Ectodermal cell (in vitro differentiated cells): ENCODE measurements around the gene MYLK.

ENCODE experiments used
- H3K27ac ChIP-seq: 2 replicates; pipeline ENCODE4 v1.7.0; 2013; ENCODE audit warnings: mild to moderate bottlenecking, low read depth, low read length; ENCODE audit not compliant: insufficient read depth, poor library complexity, severe bottlenecking
- H3K27me3 ChIP-seq: 2 replicates; pipeline ENCODE4 v1.7.0; 2013; ENCODE audit warnings: mild to moderate bottlenecking, low read length; ENCODE audit not compliant: insufficient read depth, control insufficient read depth, poor library complexity, severe bottlenecking
- H3K36me3 ChIP-seq: one replicate; pipeline ENCODE4 v1.7.0; 2013; ENCODE audit warnings: low read length; ENCODE audit not compliant: control insufficient read depth, insufficient read depth
- H3K4me1 ChIP-seq: one replicate; pipeline ENCODE4 v1.7.0; 2013; ENCODE audit warnings: low read length; ENCODE audit not compliant: control insufficient read depth, insufficient read depth
- H3K4me3 ChIP-seq: 2 replicates; pipeline ENCODE4 v1.7.0; 2013; ENCODE audit warnings: low read depth, low read length, control low read depth; ENCODE audit not compliant: insufficient read depth
- H3K9me3 ChIP-seq: 2 replicates; pipeline ENCODE4 v1.7.0; 2013; ENCODE audit warnings: mild to moderate bottlenecking, low read length, moderate library complexity; ENCODE audit not compliant: control insufficient read depth
- whole genome bisulfite sequencing, 2 experiments: methylation state at CpG; one replicate each; pipeline ENCODE4 v1.1.7; 2013; ENCODE audit warnings: missing lambda C conversion rate in 2 of 2; 5-methylcytosine and 5-hydroxymethylcytosine counted together

Gene MYLK

GRCh38 chr3:123861081-123861836, 22.9 kb downstream of the MYLK start:
- Histone ChIP-seq H3K4me3 (no peak overlapping the region), H3K9me3 (no peaks in the 10 kb centered on the region), H3K4me1 (no peaks in the 10 kb centered on the region), H3K36me3 (no peaks in the 10 kb centered on the region), H3K27ac (no peak overlapping the region), H3K27me3 (no peaks in the 10 kb centered on the region)
- 94 to 95% methylated on average over 8 of the region's 8 CpGs for WGBS, 2 experiments

- Histone ChIP-seq H3K27me3 (no peaks in the 10 kb centered on the region), H3K4me3 (no peak overlapping the region), H3K36me3 (no peaks in the 10 kb centered on the region), H3K27ac (no peak overlapping the region), H3K4me1 (no peaks in the 10 kb centered on the region), H3K9me3 (no peaks in the 10 kb centered on the region)
- 97 to 98% methylated on average over 1 of the region's 1 CpG for WGBS, 2 experiments
Measured at GRCh38 chr3:123859177-123859576, 25.0 kb downstream of the MYLK start.

DNA sequence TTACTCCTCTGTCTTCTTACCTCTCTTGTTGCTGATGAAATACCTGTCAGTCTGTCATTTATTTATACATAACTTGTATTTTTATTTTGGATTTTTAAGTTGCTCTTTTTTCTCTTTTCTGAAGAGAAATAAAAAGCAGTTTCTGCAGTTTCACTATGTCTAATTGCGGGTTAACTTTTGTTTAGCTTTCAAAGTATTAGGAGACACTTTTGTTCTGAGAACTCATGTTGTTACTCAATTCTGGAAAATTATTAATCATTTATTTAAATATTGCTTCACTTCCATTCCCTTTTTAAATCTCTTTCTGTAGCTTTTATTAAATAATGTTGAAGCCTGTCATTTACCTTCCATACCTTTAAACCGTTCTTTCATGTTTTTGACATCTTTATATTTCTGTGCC, 29.2 kb downstream of the MYLK start:
- Histone ChIP-seq H3K4me1 (no peaks in the 10 kb centered on the region), H3K9me3 (no peaks in the 10 kb centered on the region), H3K36me3 (no peaks in the 10 kb centered on the region), H3K4me3 (no peak overlapping the region), H3K27ac (no peak overlapping the region), H3K27me3 (no peaks in the 10 kb centered on the region)
- 89 to 96% methylated on average over 1 to 2 of the region's 2 CpGs for WGBS, 2 experiments

GRCh38 chr3:123853686-123854372, 30.3 kb downstream of the MYLK start:
- no peak overlapping the region for H3K27ac ChIP-seq
- H3K9me3 ChIP-seq = no peaks in the 10 kb centered on the region
- no peaks in the 10 kb centered on the region for H3K4me1 ChIP-seq
- WGBS, 2 experiments = 96 to 100% methylated on average over 2 of the region's 2 CpGs
- peaks cover 3% of the 10 kb centered on the region for H3K36me3 ChIP-seq
- no peaks in the 10 kb centered on the region for H3K27me3 ChIP-seq
- no peak overlapping the region for H3K4me3 ChIP-seq

DNA sequence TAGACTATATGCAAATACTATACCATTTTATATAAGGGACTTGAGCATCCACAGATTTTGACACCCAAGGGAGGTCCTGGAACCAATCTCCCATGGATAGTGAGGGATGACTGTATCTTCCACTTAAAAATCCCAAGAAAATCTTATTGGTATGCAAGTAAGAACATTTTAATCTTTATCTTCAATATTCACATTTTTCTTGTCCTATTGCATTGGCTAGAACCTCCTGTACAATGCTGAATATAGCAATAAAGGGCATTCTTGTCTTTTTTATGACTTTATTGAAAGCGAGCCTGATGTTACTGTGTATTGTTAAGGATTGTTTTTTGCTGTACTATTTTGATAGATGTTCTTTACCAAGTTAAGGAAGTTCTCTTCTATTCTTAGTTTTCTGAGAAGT, 36.9 kb downstream of the MYLK start:
- H3K27me3 ChIP-seq = no peaks in the 10 kb centered on the region
- 94 to 97% methylated on average over 1 of the region's 1 CpG for WGBS, 2 experiments
- H3K36me3 ChIP-seq = peaks cover 3% of the 10 kb centered on the region
- H3K4me3 ChIP-seq = no peak overlapping the region
- H3K4me1 ChIP-seq = peaks cover 18% of the 10 kb centered on the region
- H3K9me3 ChIP-seq = peaks cover 3% of the 10 kb centered on the region
- no peak overlapping the region for H3K27ac ChIP-seq

DNA sequence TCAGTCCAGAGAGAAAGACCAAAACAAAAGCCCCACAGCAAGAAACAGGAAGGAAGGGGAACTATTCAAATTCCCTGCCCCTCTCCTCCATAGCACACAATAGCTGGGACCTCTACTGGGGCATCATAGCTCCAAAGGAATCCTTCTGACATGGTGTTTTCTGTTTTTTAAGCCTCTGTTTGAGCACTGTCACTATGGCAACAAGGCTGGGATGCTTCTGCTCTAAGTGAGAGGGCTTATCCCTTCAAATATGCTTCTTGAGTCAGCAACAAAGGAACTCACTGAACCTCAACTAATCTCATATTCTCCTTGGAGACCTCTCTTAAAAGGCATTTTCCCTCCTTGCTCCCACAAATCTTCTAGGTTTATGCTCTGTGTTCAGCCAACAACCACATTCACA, 40.5 kb downstream of the MYLK start:
- Histone ChIP-seq H3K9me3 (peaks cover 7% of the 10 kb centered on the region), H3K27ac (peak overlapping the region; percentile 96), H3K27me3 (no peaks in the 10 kb centered on the region), H3K4me1 (peaks cover 18% of the 10 kb centered on the region), H3K4me3 (no peak overlapping the region), H3K36me3 (no peaks in the 10 kb centered on the region)

DNA sequence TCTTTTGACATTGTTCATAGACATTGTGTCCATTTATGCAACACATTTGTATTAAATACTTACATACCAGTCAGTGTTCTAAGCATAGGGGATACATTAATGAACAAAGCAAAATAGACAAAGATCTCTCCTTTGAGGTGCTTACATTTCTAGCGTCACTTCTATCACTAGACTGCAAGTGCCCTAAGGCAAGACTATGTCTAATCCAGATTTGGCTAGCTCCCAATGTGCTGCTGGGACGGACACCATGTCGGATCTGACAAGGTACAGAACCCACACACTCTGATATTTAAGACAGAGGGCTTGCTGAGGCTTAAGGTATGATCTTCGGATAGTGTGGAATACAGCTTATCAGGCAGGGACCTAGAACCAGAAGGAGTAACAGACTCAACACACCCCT, 41.4 kb downstream of the MYLK start:
- no peak overlapping the region for H3K4me3 ChIP-seq
- peaks cover 7% of the 10 kb centered on the region for H3K9me3 ChIP-seq
- peaks cover 18% of the 10 kb centered on the region for H3K4me1 ChIP-seq
- H3K27ac ChIP-seq = peak overlapping the region; percentile 96
- WGBS, 2 experiments = 94 to 96% methylated on average over 4 of the region's 4 CpGs
- H3K36me3 ChIP-seq = no peaks in the 10 kb centered on the region
- H3K27me3 ChIP-seq = no peaks in the 10 kb centered on the region

GRCh38 chr3:123841476-123842238, 42.5 kb downstream of the MYLK start:
- Histone ChIP-seq H3K4me1 (peaks cover 18% of the 10 kb centered on the region), H3K4me3 (no peak overlapping the region), H3K9me3 (peaks cover 7% of the 10 kb centered on the region), H3K27ac (no peak overlapping the region), H3K36me3 (no peaks in the 10 kb centered on the region), H3K27me3 (no peaks in the 10 kb centered on the region)
- 86 to 96% methylated on average over 1 of the region's 1 CpG for WGBS, 2 experiments

DNA sequence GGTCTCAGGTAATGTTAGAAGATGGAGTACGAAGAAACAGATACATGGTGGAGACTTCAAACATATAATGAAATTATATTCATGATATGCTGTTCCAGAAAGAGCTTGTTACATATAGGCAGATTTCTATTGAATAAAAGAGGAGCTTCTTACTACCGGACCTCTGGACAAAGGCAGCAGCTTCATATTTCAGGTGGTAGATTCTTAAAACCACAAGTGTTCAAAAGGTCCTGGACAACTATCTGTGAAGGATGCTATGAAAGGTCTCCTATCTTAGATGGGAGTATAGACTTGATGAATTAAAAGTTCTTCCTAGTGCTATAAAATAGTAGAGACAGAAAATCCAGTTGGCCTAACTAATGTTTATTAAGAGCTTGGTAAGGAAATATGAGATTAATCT, 43.2 kb downstream of the MYLK start:
- no peak overlapping the region for H3K27ac ChIP-seq
- H3K27me3 ChIP-seq = no peaks in the 10 kb centered on the region
- peaks cover 18% of the 10 kb centered on the region for H3K4me1 ChIP-seq
- H3K4me3 ChIP-seq = no peak overlapping the region
- WGBS, 2 experiments = 88 to 96% methylated on average over 1 to 2 of the region's 2 CpGs
- H3K9me3 ChIP-seq = peaks cover 3% of the 10 kb centered on the region
- H3K36me3 ChIP-seq = no peaks in the 10 kb centered on the region

GRCh38 chr3:123837858-123838257, 46.3 kb downstream of the MYLK start:
- H3K27me3 ChIP-seq = no peaks in the 10 kb centered on the region
- H3K36me3 ChIP-seq = no peaks in the 10 kb centered on the region
- H3K27ac ChIP-seq = no peak overlapping the region
- peaks cover 3% of the 10 kb centered on the region for H3K9me3 ChIP-seq
- peaks cover 3% of the 10 kb centered on the region for H3K4me1 ChIP-seq
- no peak overlapping the region for H3K4me3 ChIP-seq
